BLaER1 (cell line): ENCODE data around the gene FSIP1.

Experiments used
- H3K27ac ChIP-seq: shearing (Covaris generic); formaldehyde crosslinking; 2 replicates; pipeline ENCODE4 v1.8.1; 2022
- H3K27me3 ChIP-seq: shearing (Covaris generic); formaldehyde crosslinking; 2 replicates; pipeline ENCODE4 v1.8.1; 2022
- H3K36me3 ChIP-seq: shearing (Covaris generic); formaldehyde crosslinking; 2 replicates; pipeline ENCODE4 v1.8.1; 2022
- H3K4me1 ChIP-seq: shearing (Covaris generic); formaldehyde crosslinking; 2 replicates; pipeline ENCODE4 v1.8.1; 2022
- H3K4me2 ChIP-seq: shearing (Covaris generic); formaldehyde crosslinking; 2 replicates; pipeline ENCODE4 v1.8.1; 2022
- H3K4me3 ChIP-seq: shearing (Covaris generic); formaldehyde crosslinking; 2 replicates; pipeline ENCODE4 v1.8.1; 2022
- H3K9ac ChIP-seq: shearing (Covaris generic); formaldehyde crosslinking; 2 replicates; pipeline ENCODE4 v1.8.1; 2022
- H3K9me3 ChIP-seq: shearing (Covaris generic); formaldehyde crosslinking; 2 replicates; pipeline ENCODE4 v1.8.1; 2022
- H4K20me1 ChIP-seq: shearing (Covaris generic); formaldehyde crosslinking; 2 replicates; pipeline ENCODE4 v1.8.1; 2022
- Cebpa-rat ChIP-seq: shearing (Covaris generic); IDR thresholded peaks from 2 replicates; pipeline ENCODE4 v1.8.1; 2022

Gene FSIP1

DNA sequence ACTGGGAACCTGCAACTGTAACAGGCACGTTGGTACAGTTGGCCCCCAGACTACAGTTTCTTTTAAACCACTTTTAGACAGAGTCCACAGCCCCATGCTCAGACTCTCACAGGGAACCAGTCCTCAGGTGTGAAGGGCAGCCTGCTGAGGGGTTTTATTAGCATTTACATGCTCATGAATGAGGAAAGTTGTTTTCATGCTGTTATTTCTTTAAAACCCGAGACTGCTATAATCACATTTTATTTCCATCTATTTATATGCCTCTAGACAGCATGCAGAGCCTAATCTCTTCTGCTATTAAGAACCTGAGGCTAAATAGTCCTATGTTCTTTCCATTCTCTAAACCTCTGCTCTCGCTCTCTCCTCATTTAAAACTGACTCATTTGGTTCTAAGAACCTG is 26.3 kb upstream of the FSIP1 start:
- H4K20me1 ChIP-seq: peaks cover 99% of the 10 kb centered on the region
- H3K9ac ChIP-seq: no peak overlapping the region
- no peaks in the 10 kb centered on the region for H3K4me1 ChIP-seq
- H3K27ac ChIP-seq: no peak overlapping the region
- no peak overlapping the region for H3K4me2 ChIP-seq
- TF ChIP-seq Cebpa-rat: no peak
- H3K9me3 ChIP-seq: no peaks in the 10 kb centered on the region
- peaks cover 38% of the 10 kb centered on the region for H3K36me3 ChIP-seq
- H3K4me3 ChIP-seq: no peak overlapping the region
- no peaks in the 10 kb centered on the region for H3K27me3 ChIP-seq

GRCh38 chr15:39807791-39808190 is 25.1 kb upstream of the FSIP1 start:
- Histone ChIP-seq H3K27me3 (no peaks in the 10 kb centered on the region), H3K27ac (no peak overlapping the region), H3K4me2 (no peak overlapping the region), H3K9ac (no peak overlapping the region), H3K4me3 (no peak overlapping the region), H4K20me1 (peaks cover 99% of the 10 kb centered on the region), H3K36me3 (peaks cover 49% of the 10 kb centered on the region), H3K4me1 (no peaks in the 10 kb centered on the region), H3K9me3 (no peaks in the 10 kb centered on the region)
- TF ChIP-seq Cebpa-rat: no peak

DNA sequence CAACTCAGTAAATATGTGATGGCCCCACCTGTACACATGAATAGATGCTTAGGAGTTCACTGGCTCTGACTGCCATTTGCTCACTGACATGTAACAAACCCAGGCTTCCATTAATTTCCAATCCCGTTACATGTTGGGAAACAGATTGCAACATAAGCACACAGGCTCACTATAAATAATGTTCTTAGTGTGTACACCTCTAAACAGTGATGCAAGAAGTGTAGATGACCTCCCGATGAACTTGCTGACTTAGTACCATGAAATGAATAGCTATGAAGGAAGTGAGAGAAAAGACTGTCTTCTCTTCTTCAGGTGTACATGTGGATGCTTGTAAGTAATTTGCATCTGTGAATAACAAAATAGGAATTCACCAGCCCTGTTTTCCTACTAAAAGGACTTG is 21.4 kb upstream of the FSIP1 start:
- no peaks in the 10 kb centered on the region for H3K27me3 ChIP-seq
- H3K4me3 ChIP-seq: no peak overlapping the region
- peaks cover 85% of the 10 kb centered on the region for H3K36me3 ChIP-seq
- H3K9ac ChIP-seq: no peak overlapping the region
- no peaks in the 10 kb centered on the region for H3K9me3 ChIP-seq
- H3K4me1 ChIP-seq: no peaks in the 10 kb centered on the region
- peaks cover 96% of the 10 kb centered on the region for H4K20me1 ChIP-seq
- no peak overlapping the region for H3K4me2 ChIP-seq
- H3K27ac ChIP-seq: no peak overlapping the region
- TF ChIP-seq Cebpa-rat: no peak

DNA sequence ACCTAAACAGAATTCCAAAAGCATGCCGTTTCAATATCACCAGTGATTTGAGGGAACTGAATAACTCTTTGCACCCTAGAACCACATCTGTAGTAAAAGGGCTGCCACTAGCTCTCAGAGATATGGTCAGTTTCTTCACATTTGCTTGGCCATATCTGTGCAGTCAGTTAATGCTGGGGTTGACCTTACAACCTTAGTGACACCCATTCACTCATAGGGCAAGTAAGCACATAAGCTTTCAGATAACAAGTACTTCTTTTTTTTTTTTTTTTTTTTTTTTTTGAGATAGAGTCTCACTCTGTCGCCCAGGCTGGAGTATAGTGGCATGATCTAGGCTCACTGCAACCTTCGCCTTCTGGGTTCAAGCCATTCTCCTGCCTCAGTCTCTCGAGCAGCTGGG is 20.4 kb upstream of the FSIP1 start:
- no peaks in the 10 kb centered on the region for H3K4me1 ChIP-seq
- no peak overlapping the region for H3K27ac ChIP-seq
- no peak overlapping the region for H3K4me2 ChIP-seq
- TF ChIP-seq Cebpa-rat: no peak
- H3K4me3 ChIP-seq: no peak overlapping the region
- peaks cover 92% of the 10 kb centered on the region for H3K36me3 ChIP-seq
- H3K9ac ChIP-seq: no peak overlapping the region
- no peaks in the 10 kb centered on the region for H3K27me3 ChIP-seq
- no peaks in the 10 kb centered on the region for H3K9me3 ChIP-seq
- H4K20me1 ChIP-seq: peaks cover 93% of the 10 kb centered on the region

GRCh38 chr15:39801641-39802309 is 19.1 kb upstream of the FSIP1 start:
- Histone ChIP-seq H3K27ac (no peak overlapping the region), H3K9me3 (no peaks in the 10 kb centered on the region), H3K27me3 (no peaks in the 10 kb centered on the region), H4K20me1 (peaks cover 84% of the 10 kb centered on the region), H3K4me1 (no peaks in the 10 kb centered on the region), H3K4me3 (no peak overlapping the region), H3K9ac (no peak overlapping the region), H3K36me3 (peaks cover 93% of the 10 kb centered on the region), H3K4me2 (no peak overlapping the region)
- TF ChIP-seq Cebpa-rat: no peak

- H4K20me1 ChIP-seq: peaks cover 78% of the 10 kb centered on the region
- TF ChIP-seq Cebpa-rat: no peak
Measured at GRCh38 chr15:39799552-39800011, 16.9 kb upstream of the FSIP1 start.

DNA sequence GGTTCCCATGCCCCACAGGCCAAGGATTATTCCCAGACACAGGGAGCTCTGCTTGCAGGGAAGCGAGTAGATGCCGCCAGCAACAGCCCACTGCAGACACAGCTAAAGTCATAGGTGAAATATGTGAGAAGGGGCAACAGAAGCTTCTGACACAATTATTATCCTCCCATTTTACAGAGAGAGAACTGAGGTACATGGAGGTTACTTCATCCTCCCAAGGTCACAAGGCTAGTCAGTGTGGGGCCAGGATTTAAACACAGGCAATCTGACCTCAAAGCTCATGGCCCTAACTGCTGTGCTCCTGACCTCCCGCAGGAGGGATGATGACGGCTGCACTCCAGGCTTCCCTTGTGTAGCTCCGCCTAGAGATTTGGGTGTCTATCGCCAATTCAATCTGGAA is 15.7 kb upstream of the FSIP1 start:
- no peaks in the 10 kb centered on the region; the same call in none of the 2 replicates for H3K4me1 ChIP-seq
- H3K4me3 ChIP-seq: no peak overlapping the region
- H3K4me2 ChIP-seq: no peak overlapping the region
- no peak overlapping the region for H3K9ac ChIP-seq
- H4K20me1 ChIP-seq: peaks cover 66% of the 10 kb centered on the region
- no peak overlapping the region for H3K27ac ChIP-seq
- TF ChIP-seq Cebpa-rat: no peak
- H3K9me3 ChIP-seq: no peaks in the 10 kb centered on the region
- peaks cover 59% of the 10 kb centered on the region for H3K36me3 ChIP-seq
- H3K27me3 ChIP-seq: no peaks in the 10 kb centered on the region

More at GRCh38 chr15:39799552-39800011, 16.9 kb upstream of the FSIP1 start:
- Histone ChIP-seq H3K4me3 (no peak overlapping the region), H3K4me2 (no peak overlapping the region), H3K27me3 (no peaks in the 10 kb centered on the region), H3K4me1 (no peaks in the 10 kb centered on the region; the same call in 1 of the 2 replicates), H3K9me3 (no peaks in the 10 kb centered on the region), H3K27ac (no peak overlapping the region), H3K9ac (no peak overlapping the region), H3K36me3 (peaks cover 71% of the 10 kb centered on the region)

GRCh38 chr15:39797407-39797806 is 14.8 kb upstream of the FSIP1 start:
- H3K4me3 ChIP-seq: no peak overlapping the region
- no peak overlapping the region for H3K4me2 ChIP-seq
- H3K27ac ChIP-seq: no peak overlapping the region
- H3K9me3 ChIP-seq: no peaks in the 10 kb centered on the region
- H3K36me3 ChIP-seq: peaks cover 52% of the 10 kb centered on the region
- TF ChIP-seq Cebpa-rat: no peak
- H3K27me3 ChIP-seq: no peaks in the 10 kb centered on the region
- peaks cover 56% of the 10 kb centered on the region for H4K20me1 ChIP-seq
- H3K9ac ChIP-seq: no peak overlapping the region
- peaks cover 9% of the 10 kb centered on the region for H3K4me1 ChIP-seq

- Histone ChIP-seq H4K20me1 (peaks cover 48% of the 10 kb centered on the region), H3K4me2 (no peak overlapping the region), H3K36me3 (peaks cover 44% of the 10 kb centered on the region), H3K27ac (no peak overlapping the region), H3K9ac (no peak overlapping the region), H3K4me1 (peaks cover 9% of the 10 kb centered on the region), H3K27me3 (no peaks in the 10 kb centered on the region), H3K9me3 (no peaks in the 10 kb centered on the region), H3K4me3 (no peak overlapping the region)
- TF ChIP-seq Cebpa-rat: no peak
Measured at GRCh38 chr15:39796601-39797000, 14.0 kb upstream of the FSIP1 start.

DNA sequence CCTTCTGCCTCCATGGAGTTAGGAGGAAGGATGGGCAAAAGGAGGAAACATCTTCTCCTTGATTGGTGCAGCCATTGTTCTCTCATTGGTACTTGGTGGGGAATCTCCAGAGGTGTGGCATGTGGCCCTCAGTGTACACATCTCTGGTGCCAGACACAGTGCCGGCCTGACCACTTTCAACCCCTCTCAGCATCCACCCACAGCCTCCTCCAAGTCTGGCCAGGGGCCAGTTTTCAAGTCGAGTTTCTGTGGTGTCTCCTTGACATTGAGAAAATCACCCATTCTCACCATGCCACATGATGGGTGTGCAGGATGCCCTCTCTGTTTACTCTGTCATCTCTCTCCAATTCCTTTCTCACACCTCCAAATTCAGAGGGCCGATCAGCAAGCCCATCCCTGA is 12.8 kb upstream of the FSIP1 start:
- Histone ChIP-seq H3K4me2 (no peak overlapping the region), H3K9me3 (no peaks in the 10 kb centered on the region), H3K27ac (no peak overlapping the region), H3K9ac (no peak overlapping the region), H3K36me3 (peaks cover 33% of the 10 kb centered on the region), H3K4me1 (peaks cover 9% of the 10 kb centered on the region), H4K20me1 (peaks cover 37% of the 10 kb centered on the region), H3K4me3 (no peak overlapping the region), H3K27me3 (no peaks in the 10 kb centered on the region)
- TF ChIP-seq Cebpa-rat: no peak
